Keratinocyte (primary cell): ENCODE data around the gene INTS3. TPM values are rescaled to one million over a fixed set of nuclear protein-coding genes. Genes with fewer than 3 reads are reported as not detected.

Experiments
- DNase-seq: peaks from one replicate; pipeline ENCODE4 v3.0.0-alpha.2; 2011; ENCODE audit warnings: low read depth, missing footprints, low spot score
- FAIRE-seq: peaks from 2 replicates; lab custom pipeline; 2011; peaks lifted over from hg19 to GRCh38; lab: Jason Lieb, UNC
- H2AFZ ChIP-seq: 2 replicates; pipeline ENCODE4 v1.6.0; 2012; ENCODE audit warnings: low read length, control low read depth, inconsistent platforms; ENCODE audit not compliant: control insufficient read depth
- H3K27ac ChIP-seq: 2 replicates; pipeline ENCODE4 v1.5.1; 2011; ENCODE audit warnings: low read length; ENCODE audit not compliant: control insufficient read depth, insufficient read depth
- H3K27me3 ChIP-seq: 3 replicates; pipeline ENCODE4 v1.6.0; 2011; ENCODE audit warnings: low read length; ENCODE audit not compliant: control insufficient read depth, insufficient read depth; ENCODE audit errors: extremely low read depth
- H3K36me3 ChIP-seq, 2 experiments: 2 replicates in 1 of 2; 3 replicates in 1 of 2; pipeline ENCODE4 v1.5.1; 2011; ENCODE audit warnings: low read length in 2 of 2, mild to moderate bottlenecking in 1 of 2; ENCODE audit not compliant: control insufficient read depth in 2 of 2, insufficient read depth in 2 of 2; ENCODE audit errors: extremely low read depth in 1 of 2
- H3K4me1 ChIP-seq: 3 replicates; pipeline ENCODE4 v1.5.1; 2011; ENCODE audit warnings: low read length; ENCODE audit not compliant: control insufficient read depth, insufficient read depth; ENCODE audit errors: extremely low read depth
- H3K4me2 ChIP-seq: 3 replicates; pipeline ENCODE4 v1.6.0; 2011; ENCODE audit warnings: low read depth, low read length; ENCODE audit not compliant: control insufficient read depth, insufficient read depth; ENCODE audit errors: extremely low read depth
- H3K4me3 ChIP-seq, 3 experiments: fragments of 200-600 bp in 1 of 3; sonication (generic) in 1 of 3; 2 replicates in 2 of 3; 3 replicates in 1 of 3; pipeline ENCODE4 v1.5.1; 2011 to 2016; ENCODE audit warnings: low read length in 3 of 3, mild to moderate bottlenecking in 3 of 3, control low read depth in 2 of 3, inconsistent platforms in 1 of 3, low read depth in 1 of 3, mixed read lengths in 1 of 3, mixed run types in 1 of 3, moderate library complexity in 1 of 3; ENCODE audit not compliant: control insufficient read depth in 2 of 3, insufficient read depth in 2 of 3; ENCODE audit errors: extremely low read depth in 1 of 3
- H3K79me2 ChIP-seq: 2 replicates; pipeline ENCODE4 v1.6.0; 2012; ENCODE audit warnings: low read length; ENCODE audit not compliant: control insufficient read depth, insufficient read depth
- H3K9ac ChIP-seq: 3 replicates; pipeline ENCODE4 v1.6.0; 2011; ENCODE audit warnings: low read length; ENCODE audit not compliant: control insufficient read depth, insufficient read depth; ENCODE audit errors: extremely low read depth
- H3K9me1 ChIP-seq: 3 replicates; pipeline ENCODE4 v1.6.0; 2011; ENCODE audit warnings: low read length; ENCODE audit not compliant: control insufficient read depth, insufficient read depth; ENCODE audit errors: extremely low read depth
- H3K9me3 ChIP-seq: 2 replicates; pipeline ENCODE4 v1.5.1; 2012; ENCODE audit warnings: low read depth, low read length; ENCODE audit not compliant: control insufficient read depth
- H4K20me1 ChIP-seq: 3 replicates; pipeline ENCODE4 v1.6.0; 2011; ENCODE audit warnings: low read length; ENCODE audit not compliant: control insufficient read depth, insufficient read depth; ENCODE audit errors: extremely low read depth
- CTCF ChIP-seq, 3 experiments: IDR thresholded peaks in 1 of 3; conservative IDR thresholded peaks in 1 of 3; optimal IDR thresholded peaks in 1 of 3; 2 replicates in 2 of 3; 3 replicates in 1 of 3; pipeline versions ENCODE3 to v1.5.1; 2011; ENCODE audit warnings: low read length in 3 of 3, mild to moderate bottlenecking in 3 of 3, moderate library complexity in 2 of 3, control low read depth in 1 of 3, inconsistent platforms in 1 of 3; ENCODE audit not compliant: insufficient read depth in 2 of 3; ENCODE audit errors: extremely low read depth in 1 of 3
- EZH2 ChIP-seq: IDR thresholded peaks from one replicate; pipeline ENCODE4 v1.6.1; 2012; ENCODE audit warnings: inconsistent platforms, mild to moderate bottlenecking, low read length, moderate library complexity
- dilution Hi-C: fragments of 300-500 bp; cut with MboI; formaldehyde crosslinking; loops from one replicate; pipeline ENCODE4 v1.7.0; 2020; ENCODE audit warnings: low sequenced_read_pairs; ENCODE audit not compliant: extremely low pct_ligation_motif_present
- polyA plus RNA-seq, 5 experiments: library from polyadenylated mRNA; depleted of rRNA in 3 of 5; stranded (reverse) in 3 of 5; stranded (forward) in 1 of 5; unstranded in 1 of 5; fragments of >200 nt; gene quantifications; 1 replicate in 1 of 5; 2 replicates in 3 of 5; 3 replicates in 1 of 5; pipeline versions ENCODE4 v1.2.1 to v1.2.3, GENCODE V29; 2011 to 2012; ENCODE audit warnings: missing spikeins in 2 of 5, low read depth in 1 of 5, low replicate concordance in 1 of 5

INTS3 gene
- polyA plus RNA-seq, 1 donor (not counting 4 experiments of a cell fraction or from before 2014, with no cell fraction given), result 24.6 TPM

- dilution Hi-C loops, result no loop called here
- DNase-seq (no peak), FAIRE-seq (no peak)
- H4K20me1 ChIP-seq, result no peaks in the 10 kb centered on the region
- H3K9ac ChIP-seq, result no peak overlapping the region
- no peak overlapping the region for H3K4me3 ChIP-seq
- H3K4me2 ChIP-seq, result no peak overlapping the region
- H3K27ac ChIP-seq, result no peak overlapping the region
- TF ChIP-seq CTCF (optimal IDR thresholded peaks at IDR 0.05 in 1 of 3, IDR thresholded peaks at IDR 0.05 in 1 of 3, conservative IDR thresholded peaks at IDR 0.05 in 1 of 3; ENCODE audit: extremely low read depth in 1 of 3, insufficient read depth in 2 of 3, low read length in 3 of 3) (no peak), EZH2 (no peak)
- no peaks in the 10 kb centered on the region for H3K27me3 ChIP-seq
- peaks cover 0 to 3% of the 10 kb centered on the region in 2 experiments for H3K36me3 ChIP-seq
- no peaks in the 10 kb centered on the region for H3K9me1 ChIP-seq
- peaks cover 4% of the 10 kb centered on the region for H3K4me1 ChIP-seq
- no peak overlapping the region for H2AFZ ChIP-seq
- no peaks in the 10 kb centered on the region for H3K9me3 ChIP-seq
- H3K79me2 ChIP-seq, result peaks cover 6% of the 10 kb centered on the region
Observed at GRCh38 chr1:153733970-153734369, 6.1 kb downstream of the INTS3 start.

GRCh38 chr1:153734396-153735089 lies 6.7 kb downstream of the INTS3 start:
- H3K9me3 ChIP-seq, result no peaks in the 10 kb centered on the region
- no peak for FAIRE-seq
- H3K9me1 ChIP-seq, result no peaks in the 10 kb centered on the region

More at GRCh38 chr1:153734396-153735089, 6.7 kb downstream of the INTS3 start:
- no peak for DNase-seq
- Histone ChIP-seq H3K4me3 (no peak overlapping the region), H3K9ac (no peak overlapping the region), H3K27ac (no peak overlapping the region), H3K27me3 (no peaks in the 10 kb centered on the region), H2AFZ (no peak overlapping the region), H4K20me1 (no peaks in the 10 kb centered on the region), H3K79me2 (peaks cover 2% of the 10 kb centered on the region), H3K36me3 (peaks cover 0 to 3% of the 10 kb centered on the region in 2 experiments), H3K4me2 (no peak overlapping the region), H3K4me1 (no peaks in the 10 kb centered on the region)
- TF ChIP-seq EZH2, result no peak
- TF ChIP-seq CTCF (optimal IDR thresholded peaks at IDR 0.05 in 1 of 3, IDR thresholded peaks at IDR 0.05 in 1 of 3, conservative IDR thresholded peaks at IDR 0.05 in 1 of 3; ENCODE audit: extremely low read depth in 1 of 3, insufficient read depth in 2 of 3, low read length in 3 of 3), result no peak
- dilution Hi-C loops, result no loop called here
